Activated CD4-positive, alpha-beta T cell treated with anti-CD3 and anti-CD28 coated beads for 36 hours (primary cell): Measurements from ENCODE around the gene ZDHHC16. TPM values are rescaled to one million over a fixed set of nuclear protein-coding genes. Genes with fewer than 3 reads are reported as not detected.

Experiments
- ATAC-seq: fragments of 200-7000 bp; cut with Tn5 transposase; one replicate; pipeline ENCODE4 v1.10.0; 2021; ENCODE audit warnings: mild to moderate bottlenecking, moderate library complexity
- CTCF ChIA-PET: fragments of 350-600 bp; sonication (Branson Sonifier 250); formaldehyde crosslinking; loops from one replicate; lab custom pipeline; 2021; ENCODE audit warnings: antibody characterized with exemption; lab: Charles Lee
- POLR2A ChIA-PET: fragments of 350-600 bp; sonication (Branson Sonifier 250); formaldehyde crosslinking; loops from one replicate; lab custom pipeline; 2021; ENCODE audit warnings: antibody characterized with exemption, inconsistent platforms; lab: Charles Lee
- DNase-seq: peaks from one replicate; pipeline ENCODE4 v3.0.0-alpha.2; 2020
- H3K27ac Mint-ChIP-seq: one replicate; pipeline ENCODE4 v1.8.0; 2021; ENCODE audit warnings: mixed read lengths
- H3K27me3 Mint-ChIP-seq: one replicate; pipeline ENCODE4 v1.8.0; 2021; ENCODE audit warnings: mixed read lengths
- H3K36me3 Mint-ChIP-seq: one replicate; pipeline ENCODE4 v1.8.0; 2021; ENCODE audit warnings: low read depth, mixed read lengths
- H3K4me1 Mint-ChIP-seq: one replicate; pipeline ENCODE4 v1.8.0; 2021; ENCODE audit warnings: mixed read lengths
- H3K4me3 Mint-ChIP-seq: one replicate; pipeline ENCODE4 v1.8.0; 2021; ENCODE audit warnings: mild to moderate bottlenecking, moderate library complexity, mixed read lengths
- H3K9me3 Mint-ChIP-seq: one replicate; pipeline ENCODE4 v1.8.0; 2021; ENCODE audit warnings: low read depth, mixed read lengths
- intact Hi-C, 2 experiments: fragments of 100-400 bp; cut with DNase I in 1 of 2; cut with micrococcal nuclease in 1 of 2; formaldehyde crosslinking; loops; one replicate each; pipeline versions ENCODE4 v1.14.2 to v1.15.1; 2022 to 2024; cut with DNase I, micrococcal nuclease
- total RNA-seq, 2 experiments: library from RNA; stranded (reverse); gene quantifications; one replicate each; pipeline ENCODE4 v1.2.3, GENCODE V29; 2021

Gene ZDHHC16
- total RNA-seq, 2 experiments from 2014 or later = 34.6 to 42.8 TPM

DNA sequence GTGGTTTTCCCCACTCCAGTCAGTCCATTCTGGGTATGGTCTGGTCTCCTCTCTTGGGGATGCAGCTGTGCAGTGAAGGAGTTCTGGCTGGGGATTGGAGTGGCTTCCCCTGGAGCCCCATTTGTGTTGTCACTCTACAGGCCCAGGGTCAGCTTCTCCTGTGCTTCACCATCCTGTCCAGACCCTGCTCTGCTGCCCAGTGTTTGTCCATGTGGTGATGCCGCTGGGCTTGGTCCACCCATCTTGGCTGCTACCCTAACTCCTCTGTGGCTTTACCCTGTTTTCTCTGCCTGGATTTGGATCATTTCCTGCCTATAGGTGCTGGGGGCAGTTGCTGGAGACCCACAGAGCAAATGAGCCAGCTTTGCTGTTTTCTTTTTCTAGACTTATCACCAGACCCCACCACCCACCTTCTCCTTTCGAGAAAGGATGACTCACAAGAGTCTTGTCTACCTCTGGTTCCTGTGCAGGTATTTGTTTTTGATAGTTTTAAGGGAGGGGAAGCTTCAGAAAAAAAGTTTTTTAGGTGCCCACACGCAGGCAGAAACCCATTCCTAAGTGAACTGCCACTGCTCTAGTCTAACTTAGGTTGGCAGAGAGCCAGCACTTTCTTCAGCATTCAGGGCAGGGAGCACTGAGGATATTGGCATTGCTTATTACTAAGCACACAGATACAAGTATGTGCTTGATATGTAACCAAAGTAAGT, 8.5 kb downstream of the ZDHHC16 start:
- CTCF ChIA-PET = interaction anchor here (0.6 to 2.1 kb wide), 7 partner anchors 10 to 137 kb away, joined by 3 to 9 read pairs (median 5); no protein-coding TSS in a partner anchor

DNA sequence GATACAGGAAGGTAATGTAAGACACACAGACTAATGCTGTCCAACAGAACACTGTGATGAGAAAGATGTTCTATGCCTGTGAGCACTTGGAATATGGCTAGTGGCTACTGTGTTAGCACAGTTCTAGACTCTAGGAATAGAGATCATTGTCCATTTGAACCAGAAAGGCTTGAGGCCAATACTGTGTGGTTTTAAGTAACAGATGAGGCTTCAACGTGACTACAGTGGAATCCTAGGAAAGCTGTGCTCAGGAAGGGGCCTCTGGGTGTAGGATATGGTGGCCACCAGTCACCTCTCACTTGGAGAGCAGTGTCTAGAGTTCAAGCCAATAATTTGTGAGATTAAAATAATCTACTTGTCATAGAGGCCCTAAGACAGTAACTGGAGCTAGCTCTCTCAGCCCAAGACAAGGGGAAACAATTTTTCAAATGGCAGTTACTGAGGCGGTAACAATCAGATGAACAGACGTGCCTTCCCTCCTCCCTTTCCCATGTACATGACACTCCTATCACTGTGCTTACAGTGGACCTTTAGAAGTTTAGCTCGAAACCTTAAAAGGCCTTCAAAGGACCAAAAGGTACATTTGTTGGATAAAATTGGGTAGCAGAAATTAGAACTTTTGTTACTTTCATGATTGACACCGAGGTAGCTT, 10.2 kb downstream of the ZDHHC16 start:
- peaks cover 69% of the 10 kb centered on the region for H3K36me3 Mint-ChIP-seq
- no peak overlapping the region for H3K4me3 Mint-ChIP-seq
- ChIA-PET CTCF (interaction anchor here (0.6 to 1.8 kb wide), 4 partner anchors 8 to 115 kb away, joined by 3 to 9 read pairs (median 5); no protein-coding TSS in a partner anchor), POLR2A (interaction anchor here (0.6 to 1.0 kb wide), 2 partner anchors 28 to 112 kb away, joined by 3 read pairs; no protein-coding TSS in a partner anchor)
- peaks cover 31% of the 10 kb centered on the region for H3K4me1 Mint-ChIP-seq
- DNase-seq = no peak
- no peak for ATAC-seq
- no peaks in the 10 kb centered on the region for H3K9me3 Mint-ChIP-seq
- H3K27me3 Mint-ChIP-seq = no peaks in the 10 kb centered on the region
- intact Hi-C loops = no loop called here
- peak overlapping the region; percentile 98 for H3K27ac Mint-ChIP-seq

More for the DNA sequence above, 8.5 kb downstream of the ZDHHC16 start:
- peak overlapping the region; percentile 98 for H3K27ac Mint-ChIP-seq
- H3K4me1 Mint-ChIP-seq = peaks cover 38% of the 10 kb centered on the region
- peaks cover 64% of the 10 kb centered on the region for H3K36me3 Mint-ChIP-seq
- H3K9me3 Mint-ChIP-seq = no peaks in the 10 kb centered on the region
- H3K4me3 Mint-ChIP-seq = peak overlapping the region; percentile 29
- intact Hi-C loops = no loop called here
- DNase-seq (peak; percentile 45), ATAC-seq (peak; percentile 80)
- no peaks in the 10 kb centered on the region for H3K27me3 Mint-ChIP-seq
- POLR2A ChIA-PET = no interaction called here

DNA sequence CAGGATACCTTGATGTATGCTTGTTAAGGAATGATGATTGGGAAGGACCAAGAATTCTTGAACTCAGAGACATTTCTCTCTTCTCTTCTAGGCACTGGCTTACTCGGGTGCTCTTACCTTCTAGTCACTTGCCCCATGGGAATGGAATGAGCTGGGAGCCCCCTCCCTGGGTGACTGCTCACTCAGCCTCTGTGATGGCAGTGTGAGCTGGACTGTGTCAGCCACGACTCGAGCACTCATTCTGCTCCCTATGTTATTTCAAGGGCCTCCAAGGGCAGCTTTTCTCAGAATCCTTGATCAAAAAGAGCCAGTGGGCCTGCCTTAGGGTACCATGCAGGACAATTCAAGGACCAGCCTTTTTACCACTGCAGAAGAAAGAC, 10.7 kb downstream of the ZDHHC16 start:
- H3K27me3 Mint-ChIP-seq = no peaks in the 10 kb centered on the region
- peak overlapping the region; percentile 74 for H3K27ac Mint-ChIP-seq
- intact Hi-C loops = no loop called here

DNA sequence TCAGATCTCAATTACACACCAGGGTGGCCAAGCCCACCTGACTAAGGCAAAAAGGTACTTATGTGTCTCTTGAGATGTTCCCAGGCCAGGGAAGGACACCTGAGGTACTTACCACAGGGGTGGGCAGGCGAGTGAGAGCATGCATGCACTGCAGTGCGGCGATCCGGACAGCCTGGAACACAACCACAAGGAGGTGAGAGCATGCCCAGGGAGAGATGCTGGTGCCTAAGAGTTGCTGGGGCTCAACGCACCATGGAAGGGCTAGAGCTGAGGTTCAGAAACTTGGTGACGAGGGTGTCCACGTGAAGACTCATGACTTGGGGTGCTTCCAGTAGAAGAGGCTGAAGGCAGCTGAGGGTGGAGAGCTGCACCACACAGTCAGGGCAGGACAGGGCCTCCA, 13.1 kb downstream of the ZDHHC16 start:
- H3K4me3 Mint-ChIP-seq = no peak overlapping the region
- H3K27me3 Mint-ChIP-seq = no peaks in the 10 kb centered on the region
- intact Hi-C loops = no loop called here
- no peak overlapping the region for H3K27ac Mint-ChIP-seq
- no peak for DNase-seq
- POLR2A ChIA-PET = no interaction called here
- no peaks in the 10 kb centered on the region for H3K9me3 Mint-ChIP-seq
- peaks cover 20% of the 10 kb centered on the region for H3K4me1 Mint-ChIP-seq
- CTCF ChIA-PET = interaction anchor here (0.6 to 1.1 kb wide), 2 partner anchors 10 to 167 kb away, joined by 3 read pairs; partner anchors contain the start of gene ARHGAP19
- ATAC-seq = no peak
- peaks cover 71% of the 10 kb centered on the region for H3K36me3 Mint-ChIP-seq

More for the DNA sequence above, 10.7 kb downstream of the ZDHHC16 start:
- DNase-seq (no peak), ATAC-seq (no peak)
- peaks cover 73% of the 10 kb centered on the region for H3K36me3 Mint-ChIP-seq
- H3K4me3 Mint-ChIP-seq = no peak overlapping the region
- ChIA-PET POLR2A (interaction anchor here (0.6 to 1.0 kb wide), 2 partner anchors 29 to 112 kb away, joined by 3 read pairs; no protein-coding TSS in a partner anchor), CTCF (interaction anchor here (0.6 to 1.8 kb wide), 3 partner anchors 9 to 1278 kb away, joined by 3 to 9 read pairs (median 7); no protein-coding TSS in a partner anchor)
- H3K9me3 Mint-ChIP-seq = no peaks in the 10 kb centered on the region
- peaks cover 31% of the 10 kb centered on the region for H3K4me1 Mint-ChIP-seq

DNA sequence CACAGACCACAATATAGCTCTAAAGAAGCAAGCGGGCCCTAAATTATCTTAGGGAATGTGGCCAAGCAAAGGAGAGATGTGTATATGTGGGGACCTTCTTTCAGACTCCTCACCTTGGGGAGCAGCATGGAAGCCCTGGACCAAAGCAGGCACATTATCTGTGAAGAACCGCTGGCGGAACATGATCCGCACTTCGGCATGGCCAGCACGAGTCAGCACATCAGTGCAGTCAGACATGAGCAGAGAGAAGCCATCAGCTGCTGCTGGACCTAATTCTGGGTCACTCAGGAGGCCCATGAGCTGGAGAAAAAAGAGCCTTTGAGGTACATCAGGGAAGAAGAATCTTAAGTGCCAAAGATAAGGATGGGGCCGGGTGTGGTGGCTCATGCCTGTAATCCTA, 14.0 kb downstream of the ZDHHC16 start:
- H3K9me3 Mint-ChIP-seq = no peaks in the 10 kb centered on the region
- no peak for DNase-seq
- intact Hi-C loops = loop anchor here in 1 of 2 experiments (5.0 kb wide), 1 partner anchor 53 kb away; no protein-coding TSS in a partner anchor
- POLR2A ChIA-PET = no interaction called here
- peaks cover 12% of the 10 kb centered on the region for H3K4me1 Mint-ChIP-seq
- no peaks in the 10 kb centered on the region for H3K27me3 Mint-ChIP-seq
- peaks cover 70% of the 10 kb centered on the region for H3K36me3 Mint-ChIP-seq
- CTCF ChIA-PET = interaction anchor here (1.0 to 1.9 kb wide), 4 partner anchors 11 to 74 kb away, joined by 3 to 5 read pairs (median 4); no protein-coding TSS in a partner anchor
- ATAC-seq = no peak
- no peak overlapping the region for H3K4me3 Mint-ChIP-seq
- H3K27ac Mint-ChIP-seq = peak overlapping the region; percentile 26

DNA sequence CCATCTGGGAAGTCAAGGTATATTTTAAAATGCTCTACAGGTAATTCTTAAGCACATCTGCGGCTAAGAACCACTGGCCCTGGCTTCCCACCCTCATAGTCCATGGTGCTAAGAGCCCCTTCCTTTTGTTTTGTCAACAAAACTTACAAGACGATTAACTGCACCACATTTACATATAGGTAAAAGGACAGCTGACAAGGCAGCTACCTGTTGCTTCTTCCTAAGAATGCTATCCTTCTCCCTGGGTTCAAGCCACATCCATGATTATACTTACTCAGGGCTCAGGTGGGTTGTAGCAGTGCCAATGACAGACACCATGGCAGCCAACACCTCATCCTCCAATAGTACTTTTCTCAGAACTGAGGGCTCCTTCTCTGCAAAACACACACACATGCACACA, 16.3 kb downstream of the ZDHHC16 start:
- intact Hi-C loops = loop anchor here in 1 of 2 experiments (5.0 kb wide), 1 partner anchor 55 kb away; no protein-coding TSS in a partner anchor
- CTCF ChIA-PET = interaction anchor here (1.0 to 1.3 kb wide), 4 partner anchors 9 to 142 kb away, joined by 3 to 7 read pairs (median 3); no protein-coding TSS in a partner anchor
- POLR2A ChIA-PET = no interaction called here

DNA sequence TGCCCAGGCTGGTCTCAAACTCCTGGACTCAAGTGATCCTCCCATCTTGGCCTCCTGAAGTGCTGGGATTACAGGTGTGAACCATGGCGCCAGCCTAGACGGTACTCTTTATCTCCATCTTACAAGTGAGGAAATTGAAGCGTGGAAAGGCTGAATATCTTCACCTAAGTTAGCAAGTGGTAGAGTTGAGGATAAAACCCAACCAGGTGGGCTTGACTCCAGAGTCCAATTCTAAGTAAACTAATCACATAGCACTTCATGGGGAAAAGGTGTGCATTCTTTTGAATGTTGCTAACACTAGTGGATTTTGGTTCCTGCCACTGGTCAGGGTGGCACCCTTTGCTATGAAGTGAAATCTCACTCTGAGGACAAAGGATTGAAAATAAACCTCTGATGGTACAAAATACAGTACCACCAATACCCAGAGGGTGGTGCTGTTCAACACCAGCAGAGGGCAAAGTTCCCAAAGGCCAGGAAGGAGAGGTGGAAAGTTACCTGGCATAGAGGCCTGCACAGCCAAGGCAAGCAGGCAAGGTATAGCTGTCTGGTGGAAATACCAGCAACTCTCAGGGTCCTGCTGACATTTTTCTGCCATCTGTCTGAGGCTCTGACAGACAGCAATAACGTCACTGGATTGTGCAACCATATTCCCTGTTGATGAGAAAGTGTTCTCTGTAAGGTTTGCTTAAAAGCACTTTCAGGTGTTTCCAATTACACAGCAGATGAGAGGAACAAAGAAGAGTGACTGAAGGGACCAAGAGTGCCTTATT, 17.6 kb downstream of the ZDHHC16 start:
- POLR2A ChIA-PET = no interaction called here
- peaks cover 52% of the 10 kb centered on the region for H3K36me3 Mint-ChIP-seq
- H3K27ac Mint-ChIP-seq = no peak overlapping the region

More for the DNA sequence above, 16.3 kb downstream of the ZDHHC16 start:
- H3K9me3 Mint-ChIP-seq = no peaks in the 10 kb centered on the region
- H3K27me3 Mint-ChIP-seq = no peaks in the 10 kb centered on the region
- ATAC-seq = no peak
- no peak overlapping the region for H3K4me3 Mint-ChIP-seq
- no peaks in the 10 kb centered on the region for H3K4me1 Mint-ChIP-seq
- H3K27ac Mint-ChIP-seq = no peak overlapping the region
- DNase-seq = no peak
- peaks cover 57% of the 10 kb centered on the region for H3K36me3 Mint-ChIP-seq

DNA sequence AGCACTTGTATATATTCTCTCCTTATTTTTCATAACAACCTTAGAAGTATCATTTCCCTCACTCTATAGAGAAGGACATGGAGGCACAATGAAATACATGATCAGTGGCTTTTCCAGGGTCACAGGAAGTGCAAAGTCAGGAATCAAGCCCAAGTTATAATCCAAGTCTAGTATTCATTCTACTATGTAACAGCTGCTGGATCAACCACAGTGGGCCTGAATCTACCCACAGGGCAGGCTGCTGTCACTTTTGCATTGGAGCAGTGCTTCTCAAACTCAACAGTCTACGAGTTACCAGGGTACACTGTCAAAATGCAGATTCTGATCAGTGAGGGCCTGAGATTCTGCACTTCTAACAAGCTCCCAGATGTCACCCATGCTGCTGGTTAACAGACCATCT, 18.3 kb downstream of the ZDHHC16 start:
- Mint-ChIP-seq H3K4me1 (no peaks in the 10 kb centered on the region), H3K4me3 (no peak overlapping the region), H3K27me3 (no peaks in the 10 kb centered on the region), H3K9me3 (no peaks in the 10 kb centered on the region), H3K36me3 (peaks cover 50% of the 10 kb centered on the region), H3K27ac (no peak overlapping the region)
- DNase-seq (no peak), ATAC-seq (no peak)
- intact Hi-C loops = loop anchor here in 1 of 2 experiments (5.0 kb wide), 1 partner anchor 57 kb away; no protein-coding TSS in a partner anchor
- POLR2A ChIA-PET = no interaction called here
- CTCF ChIA-PET = interaction anchor here (0.5 to 4.0 kb wide), 15 partner anchors 9 to 216 kb away, joined by 3 to 27 read pairs (median 3); partner anchors contain the start of gene RRP12

More for the DNA sequence above, 17.6 kb downstream of the ZDHHC16 start:
- intact Hi-C loops = loop anchor here (1.0 to 5.0 kb wide), 2 partner anchors 56 to 90 kb away; no protein-coding TSS in a partner anchor
- no peaks in the 10 kb centered on the region for H3K4me1 Mint-ChIP-seq
- no peaks in the 10 kb centered on the region for H3K27me3 Mint-ChIP-seq
- peak; percentile 70 for ATAC-seq
- DNase-seq = peak; percentile 52
- H3K4me3 Mint-ChIP-seq = no peak overlapping the region
- CTCF ChIA-PET = interaction anchor here (0.5 to 4.0 kb wide), 9 partner anchors 10 to 101 kb away, joined by 3 to 27 read pairs (median 4); partner anchors contain the start of gene RRP12
- H3K9me3 Mint-ChIP-seq = no peaks in the 10 kb centered on the region

DNA sequence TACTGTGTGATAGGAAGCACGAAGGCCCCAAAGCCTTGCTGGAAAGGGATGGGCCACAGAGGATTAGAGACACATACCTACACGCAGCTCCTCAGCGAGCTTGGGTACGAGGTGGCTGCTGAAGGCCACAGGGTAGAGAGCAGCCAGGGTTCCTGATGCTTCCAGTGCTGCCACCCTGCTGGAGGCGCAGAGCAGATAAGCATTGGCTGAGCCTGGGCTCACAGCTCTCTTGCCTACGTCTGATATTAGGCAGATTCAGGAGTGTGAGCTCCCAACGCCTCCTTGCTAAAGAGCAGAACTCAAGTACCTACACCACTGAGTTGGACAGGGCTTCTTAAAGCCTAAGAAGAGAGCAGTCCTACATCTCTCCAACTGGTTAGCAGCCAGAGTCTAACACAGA, 20.0 kb downstream of the ZDHHC16 start:
- ChIA-PET POLR2A (interaction anchor here (0.5 kb wide), 1 partner anchor 889 kb away, joined by 4 read pairs; no protein-coding TSS in a partner anchor), CTCF (interaction anchor here (0.9 to 4.0 kb wide), 8 partner anchors 9 to 138 kb away, joined by 3 to 27 read pairs (median 4); partner anchors contain the start of gene RRP12)
- peaks cover 49% of the 10 kb centered on the region for H3K36me3 Mint-ChIP-seq
- H3K4me3 Mint-ChIP-seq = no peak overlapping the region
- no peaks in the 10 kb centered on the region for H3K4me1 Mint-ChIP-seq
- intact Hi-C loops = no loop called here
- DNase-seq (no peak), ATAC-seq (no peak)
- H3K9me3 Mint-ChIP-seq = no peaks in the 10 kb centered on the region
- no peak overlapping the region for H3K27ac Mint-ChIP-seq
- no peaks in the 10 kb centered on the region for H3K27me3 Mint-ChIP-seq

DNA sequence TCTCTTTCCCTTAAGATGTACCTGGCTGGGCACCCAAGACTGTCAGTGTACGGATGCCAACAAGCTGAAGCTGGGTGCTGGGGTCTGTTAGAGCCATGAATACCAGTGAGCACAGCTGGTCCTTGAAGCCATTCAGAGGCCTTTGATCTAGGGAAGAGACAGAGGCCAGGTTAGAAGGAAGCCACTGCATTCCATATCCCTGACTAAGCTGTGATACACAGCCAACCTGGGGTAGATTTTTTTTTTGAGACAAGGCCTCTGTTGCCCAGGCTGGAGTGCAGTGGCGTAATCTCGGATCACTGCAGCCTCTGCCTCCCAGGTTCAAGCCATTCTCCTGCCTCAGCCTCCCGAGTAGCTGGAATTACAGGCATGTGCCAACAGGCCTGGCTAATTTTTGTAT, 20.8 kb downstream of the ZDHHC16 start:
- intact Hi-C loops = no loop called here
- Mint-ChIP-seq H3K4me3 (no peak overlapping the region), H3K9me3 (no peaks in the 10 kb centered on the region), H3K27ac (no peak overlapping the region), H3K36me3 (peaks cover 46% of the 10 kb centered on the region), H3K4me1 (no peaks in the 10 kb centered on the region), H3K27me3 (no peaks in the 10 kb centered on the region)
- CTCF ChIA-PET = interaction anchor here (0.9 to 4.0 kb wide), 8 partner anchors 10 to 139 kb away, joined by 3 to 27 read pairs (median 6); no protein-coding TSS in a partner anchor
- DNase-seq (no peak), ATAC-seq (no peak)
- POLR2A ChIA-PET = no interaction called here
